ENCODE measurements around the gene MBD2.
"Not testable (repeated sequence)": the region's sequence is repeated elsewhere in the genome, so short reads cannot be mapped to it uniquely, and the experiment has no call there.

Gene MBD2

GRCh38 chr18:54224379-54225014 is at the start of gene MBD2:
TSS of gene MBD2 (minus strand) at chr18:54224669. CDS start at chr18:54224559, 110 bp downstream.
- DNase-seq, result peak; percentile 91

DNA sequence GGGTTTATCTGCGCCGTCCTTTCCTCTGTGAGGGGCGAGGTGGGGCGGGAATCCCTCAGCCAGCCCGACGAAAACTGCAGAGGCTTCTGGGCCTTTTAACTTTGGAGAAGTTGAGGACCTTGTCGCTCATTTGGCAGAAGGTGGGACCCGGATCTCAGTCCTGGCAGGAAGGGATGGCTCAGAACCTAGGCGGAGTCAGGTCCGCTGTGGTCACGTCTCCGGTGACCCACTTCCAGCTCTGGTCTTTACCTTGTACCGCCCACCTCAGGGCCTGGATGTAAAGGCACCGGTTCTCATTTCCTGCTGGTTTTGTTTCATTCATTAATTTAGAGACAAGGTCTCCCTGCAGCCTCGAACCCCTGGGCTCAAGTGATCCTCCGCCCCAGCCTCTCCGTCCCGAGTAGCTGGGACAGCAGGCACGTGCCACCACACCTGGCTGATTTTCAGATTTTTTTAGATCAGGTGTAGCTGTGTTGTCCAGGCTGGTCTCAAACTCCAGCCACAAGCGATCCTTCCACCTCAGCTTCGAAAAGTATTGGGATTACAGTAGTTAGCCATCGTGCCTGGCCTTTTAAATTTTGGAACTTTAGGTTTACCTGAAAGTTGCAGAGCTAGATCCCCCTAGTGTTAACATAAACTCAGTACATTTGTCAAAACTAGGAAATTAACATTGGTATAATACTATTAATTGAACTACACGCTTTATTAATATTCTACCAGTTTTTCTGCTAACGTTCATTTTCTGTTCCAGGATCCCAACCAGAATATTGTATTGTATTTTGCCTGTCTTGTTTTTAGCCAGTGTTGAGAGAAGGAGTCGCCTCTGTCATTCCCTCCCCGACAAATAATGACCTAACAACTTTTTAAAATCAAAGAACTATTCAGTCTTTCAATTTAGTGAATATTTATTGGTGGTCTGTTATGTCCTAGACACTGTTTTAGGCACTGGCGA is 45.7 kb upstream of the MBD2 start:
- no peak for DNase-seq

DNA sequence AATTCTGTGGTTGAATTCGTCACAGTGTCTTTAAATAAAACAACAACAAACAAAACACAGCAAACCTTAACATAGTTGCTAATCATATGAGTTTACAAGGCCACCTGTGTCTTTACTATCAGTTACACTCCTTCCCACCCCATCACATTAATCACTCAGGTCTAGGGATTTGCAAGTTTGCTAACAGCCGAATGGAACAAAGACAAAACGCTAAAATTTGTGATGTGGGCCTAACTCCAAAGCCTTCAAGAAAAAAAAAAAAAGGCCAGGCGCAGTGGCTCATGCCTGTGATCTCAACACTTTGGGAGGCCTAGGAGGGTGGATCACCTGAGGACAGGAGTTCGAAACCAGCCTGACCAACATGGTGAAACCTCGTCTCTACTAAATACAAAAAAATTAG is 44.3 kb upstream of the MBD2 start:
- DNase-seq, result no peak

DNA sequence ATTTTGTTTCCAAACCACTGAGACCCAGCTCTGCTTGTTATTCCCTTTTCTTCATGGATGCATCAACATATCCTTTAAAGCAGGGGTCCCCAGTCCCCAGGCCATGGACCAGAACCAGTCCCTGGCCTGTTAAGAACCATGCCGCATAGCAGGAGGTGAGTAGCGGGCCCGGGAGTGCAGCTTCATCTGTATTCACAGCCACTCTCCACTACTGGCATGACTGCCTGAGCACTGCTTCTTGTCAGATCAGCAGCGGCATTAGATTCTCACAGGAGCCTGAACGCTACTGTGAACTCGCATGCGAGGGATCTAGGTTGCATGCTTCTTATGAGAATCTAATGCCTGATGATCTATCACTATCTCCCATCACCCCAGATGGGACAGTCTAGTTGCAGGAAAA is 43.2 kb upstream of the MBD2 start:
- no peak for DNase-seq

GRCh38 chr18:54263904-54264336 is 39.5 kb upstream of the MBD2 start:
- DNase-seq, result no peak

DNA sequence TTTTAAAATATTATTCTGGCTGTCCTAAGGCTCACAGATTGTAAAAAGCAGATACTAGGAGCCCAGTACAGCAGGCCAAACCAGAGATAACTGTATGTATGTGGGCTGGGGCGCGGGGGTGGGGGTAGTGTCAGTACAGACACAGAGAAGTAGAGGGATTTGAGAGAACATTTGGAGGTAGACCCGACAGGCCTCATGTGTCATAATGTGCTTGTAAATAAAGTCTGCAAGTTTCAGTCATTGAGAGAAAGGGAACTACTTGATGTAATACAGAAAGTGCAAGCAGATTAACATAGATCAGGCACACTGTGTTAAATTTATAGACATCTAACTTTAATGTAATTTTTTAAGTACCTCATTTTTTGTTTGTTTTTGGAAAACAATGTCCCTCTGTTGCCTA is 37.4 kb upstream of the MBD2 start:
- no peak for DNase-seq

DNA sequence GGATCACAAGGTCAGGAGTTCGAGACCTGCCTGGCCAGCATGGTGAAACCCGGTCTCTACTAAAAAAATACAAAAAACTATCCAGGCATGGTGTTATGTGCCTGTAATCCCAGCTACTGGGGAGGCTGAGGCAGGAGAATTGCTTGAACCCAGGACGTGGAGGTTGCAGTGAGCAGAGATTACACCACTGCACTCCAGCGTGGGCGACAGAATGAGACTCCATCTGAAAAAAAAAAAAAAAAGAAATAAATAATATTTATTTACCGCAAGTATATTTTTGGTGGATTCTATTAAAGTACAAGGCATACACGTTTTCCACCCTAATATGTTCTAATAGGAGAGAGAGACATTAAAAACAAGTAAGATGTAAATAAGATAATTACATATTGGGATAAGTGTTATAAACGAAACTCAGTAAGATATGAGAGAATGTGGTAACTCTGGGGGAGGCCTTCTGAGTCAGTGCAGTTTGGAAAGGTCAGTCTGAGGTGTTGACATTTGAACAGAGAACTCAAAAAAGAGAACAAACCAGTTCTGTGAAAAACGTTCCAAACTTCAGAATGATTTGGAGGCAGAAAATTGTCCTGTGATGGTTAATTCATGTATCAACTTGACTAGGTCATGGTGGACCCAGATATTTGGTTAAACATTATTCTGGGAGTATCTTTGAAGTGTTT is 36.1 kb upstream of the MBD2 start:
- DNase-seq, result no peak

- DNase-seq, result not testable (repeated sequence)
Observed at GRCh38 chr18:54257818-54258217, 33.3 kb upstream of the MBD2 start.

DNA sequence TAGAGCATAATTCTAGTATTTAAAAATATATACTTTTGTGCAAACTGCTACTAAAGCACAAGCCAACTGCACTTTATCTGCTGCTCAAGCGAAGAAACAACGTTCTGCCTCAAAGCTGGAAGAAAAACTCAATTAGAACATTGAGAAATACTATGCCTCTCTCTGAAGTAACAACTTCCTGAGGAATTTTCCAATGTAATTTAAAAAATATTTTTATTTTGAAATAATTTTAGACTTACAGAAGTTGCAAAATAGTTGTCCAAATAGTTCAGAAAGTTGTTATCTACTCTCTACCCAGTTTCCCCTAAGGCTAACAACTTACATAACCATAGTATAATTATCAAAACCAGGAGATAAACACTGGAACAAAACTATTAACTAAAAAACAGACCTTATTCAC is 32.5 kb upstream of the MBD2 start:
- DNase-seq, result no peak

DNA sequence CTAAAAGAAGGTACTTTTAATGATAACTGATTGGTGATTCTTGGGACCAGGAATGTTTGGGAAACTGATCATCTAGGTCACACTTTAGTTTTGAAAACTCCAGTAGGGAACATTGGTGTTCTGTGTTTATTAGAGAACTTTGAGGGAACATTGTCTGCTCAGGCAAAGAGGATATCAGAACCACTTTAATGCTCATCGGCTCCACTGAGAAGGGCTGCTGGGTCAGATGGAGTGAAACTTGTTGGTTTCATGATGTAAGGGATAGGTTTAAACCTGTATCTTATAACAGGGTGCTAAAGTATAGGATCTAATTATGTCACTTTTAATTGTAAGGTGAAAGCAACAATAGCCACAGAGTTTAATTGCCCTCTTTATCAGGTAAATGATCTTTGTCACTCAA is 30.7 kb upstream of the MBD2 start:
- no peak for DNase-seq

- no peak for DNase-seq
Observed at GRCh38 chr18:54254265-54254758, 29.8 kb upstream of the MBD2 start.

- no peak for DNase-seq
Observed at GRCh38 chr18:54251606-54252390, 27.3 kb upstream of the MBD2 start.

- no peak for DNase-seq
Observed at GRCh38 chr18:54250846-54251261, 26.4 kb upstream of the MBD2 start.

- DNase-seq, result no peak
Observed at GRCh38 chr18:54247511-54248175, 23.2 kb upstream of the MBD2 start.

DNA sequence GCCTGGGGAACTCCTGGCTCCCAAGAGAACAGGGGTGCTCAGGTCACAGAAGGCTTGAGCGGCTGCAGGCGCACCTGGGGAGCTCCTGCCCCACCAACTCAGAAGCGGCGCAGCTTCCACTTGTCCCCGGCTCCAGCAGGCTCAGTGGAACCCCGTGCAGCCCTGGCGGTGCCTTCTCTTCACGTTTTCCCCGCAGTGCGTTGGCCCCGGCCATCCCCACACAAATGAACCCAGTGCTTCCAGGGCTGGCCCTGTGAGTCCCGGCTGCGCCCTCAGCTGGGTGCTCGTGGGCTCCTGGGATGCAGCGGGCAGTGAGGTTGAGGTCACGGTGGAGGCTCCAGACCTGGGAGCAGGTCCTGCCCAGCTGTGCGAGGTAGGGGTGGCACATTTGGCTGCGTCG is 17.9 kb upstream of the MBD2 start:
- no peak for DNase-seq

GRCh38 chr18:54241483-54241882 is 17.0 kb upstream of the MBD2 start:
- no peak for DNase-seq

DNA sequence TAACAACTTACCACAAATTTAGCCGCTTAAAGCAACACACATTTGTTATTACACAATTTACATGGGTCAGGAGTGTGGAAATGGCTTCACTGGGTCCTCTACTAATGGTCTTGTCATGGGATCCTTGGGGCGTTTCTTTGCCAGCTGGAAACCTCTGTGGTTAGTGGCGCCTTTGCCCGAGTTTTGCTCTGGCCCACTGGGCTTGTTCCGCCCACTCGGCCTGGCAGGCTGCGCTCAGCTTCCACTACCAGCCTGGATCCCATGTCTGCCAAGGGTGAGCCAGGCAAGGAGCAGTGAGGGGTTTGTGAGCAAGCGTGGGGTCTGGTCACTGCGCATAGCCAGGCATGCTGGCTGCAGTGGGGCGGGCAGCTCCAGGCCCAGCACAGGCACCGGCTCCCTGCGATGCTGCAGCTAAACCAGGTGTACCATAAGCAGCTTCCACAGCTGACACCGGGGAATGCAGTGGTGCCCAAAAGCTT is 16.2 kb upstream of the MBD2 start:
- DNase-seq, result no peak

DNA sequence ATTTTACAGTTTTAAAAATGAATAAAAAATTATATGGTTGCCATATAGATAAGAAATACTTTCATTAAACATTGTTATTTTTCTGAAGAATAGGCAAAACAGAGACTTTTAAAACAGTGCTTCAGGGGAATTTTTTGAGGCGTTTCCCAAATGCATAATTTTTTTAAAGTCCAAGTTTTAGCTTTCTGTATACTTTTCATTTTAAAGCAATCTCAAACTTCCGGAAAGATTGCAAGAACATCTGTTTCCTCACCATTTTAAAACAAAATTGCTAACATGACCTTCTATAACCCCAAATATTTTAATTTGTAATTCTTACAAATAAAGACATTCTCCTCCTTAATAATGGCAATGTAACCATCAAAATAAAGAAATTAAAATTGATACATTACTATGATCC is 15.1 kb upstream of the MBD2 start:
- DNase-seq, result no peak

GRCh38 chr18:54239091-54239490 is 14.6 kb upstream of the MBD2 start:
- no peak for DNase-seq

DNA sequence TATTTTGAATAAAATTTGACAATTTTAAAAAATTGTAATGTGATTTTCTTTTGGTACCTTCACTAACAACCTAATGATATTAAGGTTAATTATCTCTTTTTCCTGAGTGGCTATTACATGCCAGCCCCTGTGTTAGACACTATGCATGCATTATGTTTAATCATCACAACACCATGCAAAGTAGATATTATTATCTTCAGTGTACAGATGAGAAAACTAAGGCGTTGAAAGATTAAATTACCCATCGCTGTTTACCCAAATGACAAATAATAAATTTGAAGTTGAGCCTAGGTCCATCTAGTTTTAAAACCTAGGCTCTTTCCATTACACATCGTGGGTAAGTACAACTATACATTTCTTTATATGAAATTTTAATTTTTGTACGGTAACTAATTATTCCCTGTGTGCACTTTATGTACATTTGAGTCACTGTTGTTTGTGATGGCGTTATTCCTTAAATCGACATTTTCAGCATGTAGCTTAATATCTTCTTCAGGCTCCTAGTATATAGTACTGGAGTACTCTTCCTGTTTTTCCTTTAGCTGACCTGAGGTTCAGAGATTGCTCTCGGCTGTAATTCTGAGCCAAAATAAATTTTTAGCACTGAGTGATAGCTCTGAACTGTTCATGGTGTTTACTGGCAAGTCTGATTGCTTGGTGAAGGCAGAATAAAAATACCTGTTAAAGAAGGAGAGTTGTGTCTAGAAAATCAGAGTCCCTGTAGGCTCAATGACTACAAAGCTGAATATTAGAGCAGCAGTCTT is 13.9 kb upstream of the MBD2 start:
- no peak for DNase-seq

DNA sequence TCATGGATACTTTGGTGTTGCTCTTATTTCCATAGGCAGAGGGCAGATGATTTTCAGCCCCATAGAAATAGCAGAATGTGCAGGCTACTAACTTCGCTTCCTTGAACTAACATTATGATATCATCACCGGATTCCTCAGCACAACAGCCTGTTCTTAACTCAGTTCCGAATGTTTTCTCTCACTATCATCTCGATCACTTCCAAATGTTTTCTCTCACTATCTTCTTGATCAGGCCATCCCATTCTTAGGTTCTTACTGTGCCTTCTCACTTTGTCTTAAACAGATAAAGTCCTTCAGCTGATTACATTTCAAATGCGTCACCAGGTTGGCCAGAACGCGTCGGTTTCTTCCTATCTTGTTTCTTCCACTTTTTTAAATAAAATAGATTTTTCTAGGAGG is 11.4 kb upstream of the MBD2 start:
- DNase-seq, result no peak

Data from NCI-H510A (cell line).